Measurements from ENCODE around the gene SMPDL3A. TPM values are rescaled to one million over a fixed set of nuclear protein-coding genes. Genes with fewer than 3 reads are reported as not detected.

The SMPDL3A gene
- polyA plus RNA-seq, 6 donors from 2014 or later, result 0.19 TPM; not detected in 5

DNA sequence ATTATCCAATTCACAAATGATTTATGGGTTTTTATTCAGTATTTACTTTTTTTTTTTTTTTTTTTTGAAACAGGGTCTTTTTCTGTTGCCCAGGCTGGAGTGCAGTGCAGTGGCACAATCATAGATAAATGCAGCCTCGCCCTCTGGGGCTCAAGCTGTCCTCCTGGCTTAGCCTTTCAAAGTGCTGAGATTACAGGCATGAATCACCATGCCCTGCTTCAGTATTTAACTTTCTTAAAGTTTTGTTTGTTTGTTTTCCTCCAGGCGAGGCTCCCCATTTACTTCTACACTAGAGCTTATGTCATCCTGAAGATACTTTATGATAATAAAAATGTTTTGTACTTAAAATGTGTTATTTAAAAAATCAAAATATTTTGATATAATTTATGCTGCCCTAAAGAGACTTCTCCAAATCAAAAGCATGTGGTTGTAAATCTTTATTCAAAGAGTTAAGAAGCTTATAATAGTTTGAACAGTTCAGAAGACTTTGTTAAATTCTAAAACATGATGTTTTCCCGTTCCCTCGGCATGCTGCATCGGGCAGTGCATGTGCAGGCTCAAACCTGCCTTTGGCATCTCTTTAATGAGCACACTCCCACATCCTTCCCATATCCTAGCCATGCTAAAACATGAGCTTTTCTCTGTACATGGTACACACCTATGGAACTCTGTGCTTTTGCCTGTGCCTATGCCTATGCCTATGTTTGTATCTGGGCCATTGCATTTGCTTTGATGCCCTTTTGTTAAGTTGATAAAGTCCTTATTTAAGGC is 11.0 kb downstream of the SMPDL3A start:
- Mint-ChIP-seq H3K27ac (no peak overlapping the region), H3K27me3 (no peaks in the 10 kb centered on the region), H3K4me1 (no peaks in the 10 kb centered on the region), H3K4me3 (no peak overlapping the region), H3K9me3 (peaks cover 0 to 2% (median 0%) of the 10 kb centered on the region in 7 donors), H3K36me3 (no peaks in the 10 kb centered on the region)
- no peak for ATAC-seq (ENCODE audit: low read depth in 2 of 2)
- no peak for DNase-seq

DNA sequence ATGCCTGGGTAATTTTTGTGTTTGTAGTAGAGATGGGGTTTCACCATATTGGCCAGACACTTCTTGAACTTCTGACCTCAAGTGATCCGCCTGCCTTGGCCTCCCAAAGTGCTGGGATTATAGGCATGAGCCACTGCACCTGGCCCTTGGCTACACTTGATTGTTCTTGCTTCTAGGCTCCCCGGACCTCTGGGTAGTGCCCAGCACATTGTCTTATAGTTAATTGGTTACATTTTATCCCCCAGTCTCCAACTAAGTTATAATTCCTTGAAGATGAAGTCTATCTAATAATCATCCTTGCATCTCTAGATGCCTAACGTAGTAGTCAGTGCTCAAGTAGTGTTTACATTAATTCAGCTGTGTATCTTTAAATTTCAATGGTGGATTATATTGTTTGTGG is 11.8 kb downstream of the SMPDL3A start:
- H3K27ac Mint-ChIP-seq, result no peak overlapping the region
- H3K4me3 Mint-ChIP-seq, result no peak overlapping the region
- ATAC-seq (ENCODE audit: low read depth in 2 of 2) (no peak), DNase-seq (no peak)
- H3K36me3 Mint-ChIP-seq, result no peaks in the 10 kb centered on the region
- no peaks in the 10 kb centered on the region for H3K4me1 Mint-ChIP-seq
- H3K9me3 Mint-ChIP-seq, result peaks cover 0 to 2% (median 0%) of the 10 kb centered on the region in 7 donors
- no peaks in the 10 kb centered on the region for H3K27me3 Mint-ChIP-seq

DNA sequence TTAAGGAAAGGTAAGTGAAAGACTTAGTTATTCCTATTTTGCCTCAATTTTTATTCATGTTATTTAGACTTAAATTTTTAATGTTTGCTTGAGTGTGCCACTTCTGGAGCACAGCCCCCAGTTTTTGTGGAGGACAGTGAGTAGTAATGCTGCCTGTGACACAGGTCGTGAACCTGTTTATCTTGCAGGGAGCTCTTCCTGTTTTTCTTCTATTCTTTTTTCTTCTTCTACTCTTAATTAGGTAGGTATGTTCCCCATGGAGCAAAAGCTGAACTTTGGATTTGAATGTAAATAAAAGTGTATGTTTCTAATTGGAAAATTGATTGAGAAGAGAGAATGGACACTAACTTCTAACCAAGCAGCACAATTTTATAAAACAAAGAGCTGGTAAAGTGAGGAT is 12.3 kb downstream of the SMPDL3A start:
- Mint-ChIP-seq H3K27me3 (no peaks in the 10 kb centered on the region), H3K36me3 (no peaks in the 10 kb centered on the region), H3K4me3 (no peak overlapping the region), H3K9me3 (peaks cover 0 to 2% (median 0%) of the 10 kb centered on the region in 7 donors), H3K27ac (no peak overlapping the region), H3K4me1 (no peaks in the 10 kb centered on the region)
- no peak for DNase-seq
- no peak for ATAC-seq (ENCODE audit: low read depth in 2 of 2)

- Mint-ChIP-seq H3K27me3 (no peaks in the 10 kb centered on the region), H3K36me3 (no peaks in the 10 kb centered on the region), H3K9me3 (peaks cover 0 to 1% (median 0%) of the 10 kb centered on the region in 7 donors), H3K27ac (no peak overlapping the region), H3K4me1 (no peaks in the 10 kb centered on the region), H3K4me3 (no peak overlapping the region)
- no peak for ATAC-seq (ENCODE audit: low read depth in 2 of 2)
- no peak for DNase-seq
These were observed 14.2 kb downstream of the SMPDL3A start for GRCh38 chr6:122803171-122803661.

GRCh38 chr6:122804962-122805485 is 16.0 kb downstream of the SMPDL3A start:
- Mint-ChIP-seq H3K9me3 (peaks cover 0 to 1% (median 0%) of the 10 kb centered on the region in 7 donors), H3K27me3 (peaks cover 0 to under 1% (median 0%) of the 10 kb centered on the region in 3 donors), H3K36me3 (no peaks in the 10 kb centered on the region), H3K27ac (no peak overlapping the region), H3K4me3 (no peak overlapping the region), H3K4me1 (no peaks in the 10 kb centered on the region)
- no peak for ATAC-seq (ENCODE audit: low read depth in 2 of 2)
- DNase-seq, result no peak

DNA sequence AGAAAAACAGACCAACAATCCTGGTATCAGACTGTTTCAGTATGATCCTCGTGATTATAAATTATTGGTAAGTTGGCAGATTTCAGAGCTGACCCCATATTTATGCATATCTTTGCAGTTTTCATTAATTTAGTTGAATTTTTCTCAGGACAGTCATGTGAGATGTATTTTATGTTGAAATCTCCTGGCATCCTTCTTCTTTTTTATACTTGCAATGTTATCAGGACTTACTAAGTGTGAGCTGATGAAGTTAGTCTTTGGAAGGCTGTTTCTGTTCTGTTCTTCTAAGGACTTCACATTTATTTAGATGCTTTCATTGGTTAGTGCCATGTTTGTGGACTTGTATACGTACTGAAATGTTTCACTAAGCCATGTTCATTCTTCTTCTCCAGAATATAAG is 17.2 kb downstream of the SMPDL3A start:
- Mint-ChIP-seq H3K4me1 (no peaks in the 10 kb centered on the region), H3K9me3 (no peaks in the 10 kb centered on the region), H3K27ac (no peak overlapping the region), H3K36me3 (no peaks in the 10 kb centered on the region), H3K27me3 (peaks cover 0 to 4% (median 0%) of the 10 kb centered on the region in 3 donors), H3K4me3 (no peak overlapping the region)
- DNase-seq, result no peak
- ATAC-seq (ENCODE audit: low read depth in 2 of 2), result no peak

DNA sequence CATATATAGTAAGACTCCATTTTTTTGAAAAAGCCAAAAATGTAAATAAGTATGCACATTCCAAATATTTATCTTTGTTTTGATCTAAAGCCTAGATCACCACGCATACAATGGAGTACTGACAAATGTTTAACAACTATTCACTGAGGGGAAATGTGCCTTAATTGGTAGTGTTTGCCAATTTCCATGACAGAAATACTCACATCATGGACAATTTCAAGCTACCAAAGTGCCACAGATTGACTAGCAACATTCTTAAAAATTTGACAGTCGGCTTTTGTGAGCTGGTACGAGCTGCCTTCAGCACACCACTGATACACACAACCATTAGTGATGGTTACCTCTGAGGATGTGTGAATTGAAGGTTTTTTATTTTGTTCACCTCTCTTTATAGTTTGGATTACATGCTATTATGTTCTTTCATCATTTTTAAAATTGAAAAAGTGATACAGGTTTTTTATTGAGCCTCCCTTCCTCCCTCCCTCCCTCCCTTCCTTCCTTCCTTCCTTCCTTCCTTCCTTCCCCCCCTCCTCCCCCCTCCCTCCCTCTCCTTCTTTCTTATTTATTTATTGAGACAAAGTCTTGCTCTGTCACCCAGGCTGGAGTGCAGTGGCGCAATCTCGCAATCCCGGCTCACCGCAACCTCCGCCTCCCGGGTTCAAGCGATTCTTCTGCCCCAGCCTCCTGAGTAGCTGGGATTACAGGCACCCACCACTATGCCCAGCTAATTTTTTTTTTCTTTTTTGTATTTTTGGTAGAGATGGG is 19.2 kb downstream of the SMPDL3A start:
- ATAC-seq (ENCODE audit: low read depth in 2 of 2) (no peak), DNase-seq (no peak)
- H3K9me3 Mint-ChIP-seq, result no peaks in the 10 kb centered on the region
- H3K36me3 Mint-ChIP-seq, result no peaks in the 10 kb centered on the region
- H3K4me3 Mint-ChIP-seq, result no peak overlapping the region
- peaks cover 0 to 4% (median 0%) of the 10 kb centered on the region in 3 donors for H3K27me3 Mint-ChIP-seq
- H3K4me1 Mint-ChIP-seq, result no peaks in the 10 kb centered on the region
- H3K27ac Mint-ChIP-seq, result no peak overlapping the region

- Mint-ChIP-seq H3K36me3 (no peaks in the 10 kb centered on the region), H3K4me3 (no peak overlapping the region), H3K9me3 (no peaks in the 10 kb centered on the region), H3K4me1 (no peaks in the 10 kb centered on the region), H3K27me3 (peaks cover 0 to 4% (median 0%) of the 10 kb centered on the region in 3 donors), H3K27ac (no peak overlapping the region)
- DNase-seq, result no peak
- no peak for ATAC-seq (ENCODE audit: low read depth in 2 of 2)
These were observed 19.9 kb downstream of the SMPDL3A start for GRCh38 chr6:122809001-122809400.

GRCh38 chr6:122809691-122810090 is 20.6 kb downstream of the SMPDL3A start:
- Mint-ChIP-seq H3K4me3 (no peak overlapping the region), H3K9me3 (no peaks in the 10 kb centered on the region), H3K4me1 (no peaks in the 10 kb centered on the region), H3K27me3 (peaks cover 0 to 4% (median 0%) of the 10 kb centered on the region in 3 donors), H3K27ac (no peak overlapping the region), H3K36me3 (no peaks in the 10 kb centered on the region)
- no peak for ATAC-seq (ENCODE audit: low read depth in 2 of 2)
- DNase-seq, result no peak

DNA sequence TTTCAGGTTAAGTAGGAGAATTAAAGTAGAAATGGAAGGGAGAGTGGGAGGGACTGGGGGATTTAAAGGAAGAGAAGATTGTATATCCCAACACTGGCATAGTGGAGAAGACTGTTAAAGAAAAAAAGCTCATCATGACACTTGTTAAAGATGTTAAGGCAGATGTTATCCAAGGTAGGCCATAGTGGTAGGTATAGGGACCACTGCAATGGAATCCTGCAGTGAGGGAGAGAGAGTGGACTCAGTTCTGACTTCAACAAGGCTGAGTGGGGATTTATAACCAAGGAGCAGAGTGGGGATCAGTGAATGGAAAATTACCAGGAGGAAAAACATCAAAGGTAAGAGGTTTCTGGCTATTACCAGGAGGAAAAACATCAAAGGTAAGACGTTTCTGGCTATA is 21.1 kb downstream of the SMPDL3A start:
- Mint-ChIP-seq H3K4me1 (no peaks in the 10 kb centered on the region), H3K4me3 (no peak overlapping the region), H3K9me3 (no peaks in the 10 kb centered on the region), H3K27ac (peak overlapping the region in 1 of 6 donors; percentile 67), H3K27me3 (peaks cover 0 to 4% (median 0%) of the 10 kb centered on the region in 3 donors), H3K36me3 (no peaks in the 10 kb centered on the region)
- DNase-seq, result no peak
- no peak for ATAC-seq (ENCODE audit: low read depth in 2 of 2)

DNA sequence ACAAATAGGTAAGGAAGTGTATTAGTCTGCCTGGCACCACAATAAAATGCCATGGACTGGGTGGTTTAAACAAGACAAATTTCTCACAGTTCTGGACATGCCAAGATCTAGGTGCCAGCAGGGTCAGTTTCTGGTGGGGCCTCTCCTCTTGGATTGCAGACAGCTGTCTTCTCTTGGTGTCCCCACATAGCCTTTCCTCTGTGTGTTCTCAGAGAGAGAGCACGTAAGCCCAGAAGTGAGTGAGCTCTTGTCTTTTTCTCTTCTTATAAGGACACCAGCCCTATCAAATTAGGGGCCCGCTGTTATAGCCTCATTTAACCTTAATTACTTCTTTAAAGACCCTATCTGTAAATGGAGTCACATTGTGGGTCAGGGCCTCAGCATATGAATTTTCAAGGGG is 28.3 kb downstream of the SMPDL3A start:
- Mint-ChIP-seq H3K4me3 (no peak overlapping the region), H3K27me3 (peaks cover 0 to 6% (median 0%) of the 10 kb centered on the region in 3 donors), H3K4me1 (no peaks in the 10 kb centered on the region), H3K9me3 (no peaks in the 10 kb centered on the region), H3K27ac (no peak overlapping the region), H3K36me3 (no peaks in the 10 kb centered on the region)
- no peak for DNase-seq
- no peak for ATAC-seq (ENCODE audit: low read depth in 2 of 2)

DNA sequence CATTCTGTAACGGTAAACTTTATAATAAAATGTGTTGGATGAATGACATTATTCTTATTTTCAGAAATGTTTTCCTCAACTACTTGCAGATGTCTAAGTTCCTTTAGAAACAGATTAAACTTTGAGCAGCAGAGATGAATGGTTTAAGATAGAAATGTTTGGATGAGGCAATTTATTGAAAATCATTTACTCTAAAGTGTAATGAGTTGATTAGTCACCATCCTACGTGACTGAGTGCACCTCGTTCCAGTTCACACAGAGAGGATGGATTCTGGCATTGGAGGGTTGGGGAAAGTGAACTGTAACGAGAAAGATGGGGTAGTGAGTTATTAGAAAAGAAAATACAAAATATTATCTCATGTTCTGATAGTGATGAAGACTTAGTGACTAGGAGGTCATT is 28.7 kb downstream of the SMPDL3A start:
- no peaks in the 10 kb centered on the region for H3K4me1 Mint-ChIP-seq
- no peak overlapping the region for H3K27ac Mint-ChIP-seq
- peaks cover 0 to 6% (median 0%) of the 10 kb centered on the region in 3 donors for H3K27me3 Mint-ChIP-seq
- ATAC-seq (ENCODE audit: low read depth in 2 of 2), result no peak
- H3K36me3 Mint-ChIP-seq, result no peaks in the 10 kb centered on the region
- no peaks in the 10 kb centered on the region for H3K9me3 Mint-ChIP-seq
- DNase-seq, result no peak
- no peak overlapping the region for H3K4me3 Mint-ChIP-seq

GRCh38 chr6:122818866-122819265 is 29.8 kb downstream of the SMPDL3A start:
- no peak overlapping the region for H3K27ac Mint-ChIP-seq
- no peaks in the 10 kb centered on the region for H3K4me1 Mint-ChIP-seq
- H3K9me3 Mint-ChIP-seq, result no peaks in the 10 kb centered on the region
- no peak for ATAC-seq (ENCODE audit: low read depth in 2 of 2)
- H3K36me3 Mint-ChIP-seq, result no peaks in the 10 kb centered on the region
- no peak for DNase-seq
- peaks cover 0 to 6% (median 0%) of the 10 kb centered on the region in 3 donors for H3K27me3 Mint-ChIP-seq
- H3K4me3 Mint-ChIP-seq, result no peak overlapping the region

DNA sequence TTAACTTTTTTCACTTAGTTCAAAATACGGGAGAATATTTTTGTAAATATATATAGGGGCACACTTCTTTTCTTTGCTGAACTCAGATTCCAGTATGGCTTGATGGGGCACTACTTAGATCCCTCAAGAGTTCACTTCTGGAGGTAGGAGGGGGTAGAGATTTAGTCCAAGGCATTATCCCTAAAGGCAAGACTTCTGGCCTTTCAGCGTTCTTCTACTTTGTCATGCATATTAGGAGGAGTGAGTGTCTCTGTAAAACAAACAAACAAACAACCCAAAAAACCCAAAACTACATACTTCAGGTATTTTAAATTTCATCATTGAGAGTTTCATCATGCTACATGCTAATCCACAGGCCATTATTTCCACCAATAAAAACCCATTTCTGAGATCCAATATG is 32.0 kb downstream of the SMPDL3A start:
- Mint-ChIP-seq H3K27ac (no peak overlapping the region), H3K4me3 (no peak overlapping the region), H3K27me3 (peaks cover 0 to 6% (median 0%) of the 10 kb centered on the region in 3 donors), H3K9me3 (no peaks in the 10 kb centered on the region), H3K36me3 (no peaks in the 10 kb centered on the region), H3K4me1 (no peaks in the 10 kb centered on the region)
- no peak for ATAC-seq (ENCODE audit: low read depth in 2 of 2)
- DNase-seq, result no peak
